NT2/D1 (cell line): ENCODE data around the gene PCP4.
"Not testable (repeated sequence)": the region's sequence is repeated elsewhere in the genome, so short reads cannot be mapped to it uniquely, and the experiment has no call there.

Source experiments
- DNase-seq: peaks from one replicate; pipeline ENCODE4 v3.0.0-alpha.2; 2011; ENCODE audit warnings: low read depth, low spot score
- H3K27me3 ChIP-seq: 2 replicates; pipeline ENCODE4 v1.6.0; 2011; ENCODE audit warnings: mild to moderate bottlenecking; ENCODE audit not compliant: insufficient read length, insufficient read depth
- H3K36me3 ChIP-seq: 2 replicates; pipeline ENCODE4 v1.6.1; 2011; ENCODE audit warnings: mild to moderate bottlenecking, low read length, mixed read lengths; ENCODE audit not compliant: insufficient read depth, insufficient read length
- H3K4me1 ChIP-seq: 2 replicates; pipeline ENCODE4 v1.5.1; 2011; ENCODE audit not compliant: insufficient read depth, insufficient read length
- H3K4me3 ChIP-seq: 2 replicates; pipeline ENCODE4 v1.5.1; 2011; ENCODE audit warnings: low read depth; ENCODE audit not compliant: insufficient read length
- H3K9ac ChIP-seq: 2 replicates; pipeline ENCODE4 v1.6.0; 2011; ENCODE audit warnings: low read depth; ENCODE audit not compliant: insufficient read length
- H3K9me3 ChIP-seq: 2 replicates; pipeline ENCODE4 v1.5.1; 2011; ENCODE audit warnings: mild to moderate bottlenecking, low read length; ENCODE audit not compliant: insufficient read depth
- SUZ12 ChIP-seq: IDR thresholded peaks from 2 replicates; pipeline ENCODE4 v1.6.1; 2011; ENCODE audit not compliant: insufficient read length, insufficient read depth; ENCODE audit errors: extremely low read depth
- YY1 ChIP-seq: IDR thresholded peaks from 2 replicates; pipeline ENCODE4 v1.6.1; 2011; ENCODE audit not compliant: insufficient read length, insufficient read depth
- ZNF274 ChIP-seq: IDR thresholded peaks from 2 replicates; pipeline ENCODE4 v1.6.1; 2011; ENCODE audit warnings: mild to moderate bottlenecking, low read depth, low read length

PCP4 gene

DNA sequence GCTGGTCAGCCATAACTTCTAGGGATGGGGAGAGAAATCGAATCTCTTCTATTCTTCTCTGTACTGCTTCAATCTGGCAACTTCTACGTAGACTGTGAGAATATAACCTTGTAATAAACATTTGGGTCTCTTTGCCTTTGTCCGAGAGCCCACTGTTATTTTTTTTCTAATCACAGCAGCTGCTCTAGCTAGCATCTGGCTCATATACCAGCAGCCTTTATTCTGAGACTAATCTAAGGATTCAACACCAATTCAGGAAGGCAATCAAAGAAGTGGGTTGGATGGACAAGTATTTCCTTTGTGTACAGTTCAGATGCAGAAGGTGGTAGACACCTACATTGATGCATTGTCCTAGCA, 15.6 kb downstream of the PCP4 start:
- H3K9ac ChIP-seq: no peak overlapping the region
- DNase-seq: no peak
- no peaks in the 10 kb centered on the region for H3K9me3 ChIP-seq
- no peak for TF ChIP-seq YY1
- no peak for TF ChIP-seq ZNF274
- no peak for TF ChIP-seq SUZ12
- H3K4me3 ChIP-seq: no peak overlapping the region
- H3K4me1 ChIP-seq: no peaks in the 10 kb centered on the region
- no peaks in the 10 kb centered on the region for H3K36me3 ChIP-seq
- H3K27me3 ChIP-seq: no peaks in the 10 kb centered on the region

DNA sequence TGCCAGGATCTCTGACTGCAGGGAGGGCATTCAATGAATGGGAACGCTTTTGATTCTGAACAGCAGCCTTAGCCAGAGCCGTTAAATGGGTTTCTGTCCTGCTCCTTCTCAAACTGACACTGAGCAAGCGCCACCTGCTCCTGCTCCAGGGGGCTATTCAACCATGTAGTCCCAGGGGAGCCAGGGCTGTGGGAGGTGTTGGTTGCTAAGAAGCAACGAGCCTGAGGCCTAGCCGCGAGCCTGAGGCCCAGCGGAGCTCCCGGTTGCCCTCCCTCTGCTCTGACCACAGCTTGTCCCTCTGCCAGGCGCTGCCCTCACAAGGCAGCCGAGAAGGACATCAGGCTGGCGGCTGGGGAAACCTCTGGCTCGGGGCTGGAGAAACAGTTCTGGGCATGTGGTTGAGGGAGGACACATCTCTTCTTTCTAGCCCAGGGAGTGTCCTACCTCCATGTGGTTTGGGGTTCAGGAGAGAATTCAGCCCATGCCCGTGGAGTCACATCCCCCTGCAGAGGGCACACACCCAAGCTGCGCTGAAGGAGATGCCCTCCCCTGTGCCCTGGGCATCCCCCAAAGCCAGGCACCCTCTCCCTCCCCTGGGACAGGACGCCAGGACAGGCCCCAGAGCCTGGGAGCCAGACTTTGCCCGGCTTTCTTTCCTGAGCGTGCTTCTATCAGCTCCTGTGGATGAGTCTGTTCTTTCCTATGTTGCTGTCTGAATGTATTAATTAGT, 18.0 kb downstream of the PCP4 start:
- TF ChIP-seq YY1 (no peak), SUZ12 (no peak), ZNF274 (no peak)
- H3K9ac ChIP-seq: no peak overlapping the region
- no peak for DNase-seq

DNA sequence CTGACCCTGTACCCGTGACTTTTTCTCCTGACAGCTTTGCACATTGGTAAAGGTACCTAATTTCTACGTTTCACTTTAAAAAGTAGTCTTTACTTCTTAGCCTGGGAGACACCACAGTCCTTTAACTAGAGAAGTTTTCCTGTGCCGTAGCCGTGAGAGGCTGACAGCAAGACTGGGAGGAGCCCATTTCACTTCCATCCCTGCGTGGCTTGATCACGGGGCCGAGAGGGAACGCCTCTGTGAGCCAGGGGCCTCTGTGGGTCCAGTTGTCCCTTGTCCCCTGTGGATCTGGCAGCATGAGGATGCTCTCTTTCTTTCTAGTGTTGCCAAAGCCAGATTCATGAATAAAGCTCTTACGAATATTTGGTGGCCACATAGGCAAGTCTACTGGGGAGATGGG, 21.6 kb downstream of the PCP4 start:
- no peak overlapping the region for H3K9ac ChIP-seq
- no peaks in the 10 kb centered on the region for H3K4me1 ChIP-seq
- H3K27me3 ChIP-seq: no peaks in the 10 kb centered on the region
- H3K4me3 ChIP-seq: no peak overlapping the region
- no peak for TF ChIP-seq YY1
- no peak for TF ChIP-seq SUZ12
- TF ChIP-seq ZNF274: no peak
- no peaks in the 10 kb centered on the region for H3K9me3 ChIP-seq
- H3K36me3 ChIP-seq: no peaks in the 10 kb centered on the region
- no peak for DNase-seq

More for the DNA sequence above, 18.0 kb downstream of the PCP4 start:
- H3K4me3 ChIP-seq: no peak overlapping the region
- H3K27me3 ChIP-seq: no peaks in the 10 kb centered on the region
- no peaks in the 10 kb centered on the region for H3K4me1 ChIP-seq
- H3K36me3 ChIP-seq: no peaks in the 10 kb centered on the region
- no peaks in the 10 kb centered on the region for H3K9me3 ChIP-seq

DNA sequence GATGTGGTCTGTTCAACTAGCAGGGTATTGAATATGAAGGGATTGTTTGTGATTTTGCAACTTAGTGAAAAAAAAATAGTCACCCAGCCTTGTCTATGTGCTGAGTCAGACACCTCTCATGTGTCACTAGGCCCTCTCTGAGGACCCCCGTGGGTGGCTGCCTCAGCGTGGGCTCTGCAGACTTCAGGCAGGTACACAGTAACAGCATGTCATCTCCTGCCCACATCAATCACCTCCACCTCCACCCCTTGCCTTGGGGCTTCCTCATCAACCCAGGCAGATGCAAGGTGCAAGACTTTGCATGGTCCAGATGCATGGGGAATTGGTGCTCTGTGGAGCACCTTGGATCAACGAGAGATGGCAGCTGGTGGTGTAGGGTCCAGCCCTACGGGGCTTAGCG, 23.9 kb downstream of the PCP4 start:
- H3K27me3 ChIP-seq: no peaks in the 10 kb centered on the region
- no peaks in the 10 kb centered on the region for H3K36me3 ChIP-seq
- H3K9me3 ChIP-seq: no peaks in the 10 kb centered on the region
- H3K4me3 ChIP-seq: no peak overlapping the region
- H3K4me1 ChIP-seq: no peaks in the 10 kb centered on the region
- H3K9ac ChIP-seq: no peak overlapping the region
- no peak for DNase-seq
- TF ChIP-seq SUZ12: no peak
- TF ChIP-seq YY1: no peak
- TF ChIP-seq ZNF274: no peak

DNA sequence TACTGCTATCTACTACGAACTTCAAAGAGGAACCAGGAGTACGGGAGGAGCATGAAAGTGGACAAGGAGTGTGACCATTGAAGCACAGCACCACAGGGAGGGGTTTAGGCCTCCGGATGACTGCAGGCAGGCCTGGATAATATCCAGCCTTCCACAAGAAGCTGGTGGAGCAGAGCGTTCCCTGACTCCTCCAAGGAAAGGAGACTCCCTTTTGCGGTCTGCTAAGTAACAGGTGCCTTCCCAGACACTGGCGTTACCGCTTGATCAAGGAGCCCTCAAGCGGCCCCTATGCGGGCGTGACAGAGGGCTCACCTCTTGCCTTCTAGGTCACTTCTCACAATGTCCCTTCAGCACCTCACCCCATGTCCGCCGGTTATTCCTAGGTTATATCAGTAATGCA, 24.6 kb downstream of the PCP4 start:
- not testable (repeated sequence) for H3K27me3 ChIP-seq

DNA sequence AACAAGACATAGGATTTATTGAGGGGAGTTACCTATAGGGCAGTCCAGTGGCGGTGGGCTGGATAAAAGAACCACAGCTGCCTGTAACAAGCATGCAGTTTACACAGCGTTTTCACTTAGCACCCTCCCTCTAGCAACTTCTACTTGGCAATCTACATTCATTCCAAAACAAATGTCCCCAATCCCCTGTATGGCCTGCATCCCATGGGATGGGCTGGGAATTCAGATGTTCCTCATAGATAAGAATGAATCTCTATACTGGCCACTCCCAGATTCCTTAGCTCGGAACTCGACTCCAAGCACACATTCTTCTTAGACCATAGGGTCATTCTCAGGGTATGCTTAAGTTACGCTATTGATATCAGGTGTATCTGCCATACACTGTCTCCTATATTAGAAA, 33.3 kb downstream of the PCP4 start:
- Histone ChIP-seq H3K9me3 (no peaks in the 10 kb centered on the region), H3K36me3 (no peaks in the 10 kb centered on the region), H3K27me3 (no peaks in the 10 kb centered on the region), H3K4me1 (peaks cover 2% of the 10 kb centered on the region), H3K4me3 (no peak overlapping the region), H3K9ac (no peak overlapping the region)
- peak; percentile 30 for DNase-seq
- TF ChIP-seq SUZ12 (no peak), YY1 (no peak), ZNF274 (no peak)

More for the DNA sequence above, 24.6 kb downstream of the PCP4 start:
- H3K9me3 ChIP-seq, H3K4me1 ChIP-seq, H3K36me3 ChIP-seq, DNase-seq, H3K4me3 ChIP-seq, H3K9ac ChIP-seq: not testable (repeated sequence)

DNA sequence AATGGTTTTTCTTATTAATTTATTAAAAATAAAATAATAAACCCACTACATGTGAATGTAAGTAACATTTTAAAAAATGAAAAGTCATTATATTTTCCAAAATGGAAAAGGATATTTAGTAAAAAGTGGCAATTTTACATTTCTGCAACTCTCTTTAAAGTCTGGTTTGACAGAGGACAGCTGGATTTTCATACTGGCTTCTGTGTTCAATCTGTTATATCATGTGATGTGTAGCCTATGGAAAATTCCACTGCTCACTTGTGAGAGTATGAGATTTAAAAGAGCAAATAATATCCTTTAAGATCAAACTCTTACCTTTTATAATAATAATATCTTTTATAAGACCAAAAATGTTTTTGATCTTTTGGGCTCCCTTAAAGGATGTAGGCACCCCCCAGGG, 33.7 kb downstream of the PCP4 start:
- Histone ChIP-seq H3K9me3 (no peaks in the 10 kb centered on the region), H3K27me3 (no peaks in the 10 kb centered on the region), H3K36me3 (no peaks in the 10 kb centered on the region), H3K4me3 (no peak overlapping the region), H3K9ac (no peak overlapping the region), H3K4me1 (peaks cover 2% of the 10 kb centered on the region)
- TF ChIP-seq YY1: no peak
- TF ChIP-seq SUZ12: no peak
- no peak for TF ChIP-seq ZNF274
- DNase-seq: no peak

DNA sequence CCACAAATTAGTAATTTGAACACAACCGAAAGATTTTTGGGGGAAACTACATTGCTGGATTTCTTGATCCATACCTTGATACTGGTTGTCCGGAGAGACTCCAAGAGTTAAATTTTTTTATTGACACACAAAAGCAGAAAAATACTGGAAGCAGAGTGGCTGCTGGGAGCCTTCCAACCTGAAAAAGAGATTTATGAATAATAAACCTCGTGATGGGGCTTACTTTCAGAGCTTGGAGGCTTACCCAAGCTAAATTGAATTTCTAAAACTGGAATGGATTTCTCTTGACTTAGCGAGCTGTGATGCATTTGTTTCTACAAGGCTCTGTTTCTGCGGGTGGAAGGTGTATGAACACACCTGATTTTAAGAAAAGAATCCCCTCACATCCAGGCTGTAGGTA, 35.7 kb downstream of the PCP4 start:
- Histone ChIP-seq H3K36me3 (no peaks in the 10 kb centered on the region), H3K9ac (no peak overlapping the region), H3K27me3 (no peaks in the 10 kb centered on the region), H3K4me1 (peaks cover 2% of the 10 kb centered on the region), H3K4me3 (no peak overlapping the region), H3K9me3 (no peaks in the 10 kb centered on the region)
- DNase-seq: no peak
- no peak for TF ChIP-seq SUZ12
